Upper lobe of right lung (tissue), 1 donor: Measurements from ENCODE around the gene SELENBP1. TPM values are rescaled to one million over a fixed set of nuclear protein-coding genes. Genes with fewer than 3 reads are reported as not detected.
"Not testable (repeated sequence)": the region's sequence is repeated elsewhere in the genome, so short reads cannot be mapped to it uniquely, and the experiment has no call there.

Experiments used
- ATAC-seq: fragments of 200-7000 bp; cut with Tn5 transposase; one replicate; pipeline ENCODE4 v1.9.1; 2020; ENCODE audit warnings: mild to moderate bottlenecking, moderate library complexity
- DNase-seq: peaks from one replicate; pipeline ENCODE4 v3.0.0-alpha.2; 2020
- H3K27ac ChIP-seq: fragments of 200-600 bp; one replicate; pipeline ENCODE4 v1.8.0; 2022
- H3K27me3 ChIP-seq: fragments of 200-600 bp; one replicate; pipeline ENCODE4 v1.8.0; 2022; ENCODE audit warnings: mild to moderate bottlenecking
- H3K36me3 ChIP-seq: fragments of 200-600 bp; one replicate; pipeline ENCODE4 v1.8.0; 2022
- H3K4me1 ChIP-seq: fragments of 200-600 bp; one replicate; pipeline ENCODE4 v1.8.0; 2022
- H3K4me3 ChIP-seq: fragments of 200-600 bp; one replicate; pipeline ENCODE4 v1.8.0; 2022; ENCODE audit warnings: mild to moderate bottlenecking
- H3K9me3 ChIP-seq: fragments of 200-600 bp; one replicate; pipeline ENCODE4 v1.8.0; 2022
- CTCF ChIP-seq: fragments of 200-600 bp; IDR thresholded peaks from one replicate; pipeline ENCODE4 v1.8.0; 2022; ENCODE audit warnings: antibody characterized with exemption
- intact Hi-C: fragments of 100-400 bp; cut with DNase I; formaldehyde crosslinking; loops from one replicate; pipeline ENCODE4 v1.11.0; 2022
- total RNA-seq: library from RNA; stranded (reverse); fragmentation: NEBNext Ultra II Directional; extraction: Animal tissue kit (Norgen Biotek cat#: 25700); gene quantifications from one replicate; pipeline ENCODE4 v1.2.1, GENCODE V29; 2021
- donor health status: DM: no; HTN: yes; CAD: no; lungs with severe emphysema.

SELENBP1 gene
- total RNA-seq, 1 donor from 2014 or later: 321 TPM

GRCh38 chr1:151401860-151402259, 29.4 kb upstream of the SELENBP1 start:
- Histone ChIP-seq H3K27ac (no peak overlapping the region), H3K36me3 (peaks cover 66% of the 10 kb centered on the region), H3K9me3 (no peaks in the 10 kb centered on the region), H3K27me3 (no peaks in the 10 kb centered on the region), H3K4me3 (no peak overlapping the region), H3K4me1 (peaks cover 10% of the 10 kb centered on the region)
- DNase-seq: no peak
- no peak for TF ChIP-seq CTCF
- intact Hi-C loops: no loop called here
- no peak for ATAC-seq

GRCh38 chr1:151401125-151401788, 28.8 kb upstream of the SELENBP1 start:
- peaks cover 60% of the 10 kb centered on the region for H3K36me3 ChIP-seq
- H3K27me3 ChIP-seq: no peaks in the 10 kb centered on the region
- H3K27ac ChIP-seq: no peak overlapping the region
- H3K4me3 ChIP-seq: no peak overlapping the region
- ATAC-seq (no peak), DNase-seq (no peak)
- intact Hi-C loops: no loop called here
- no peak for TF ChIP-seq CTCF
- peaks cover 10% of the 10 kb centered on the region for H3K4me1 ChIP-seq
- H3K9me3 ChIP-seq: no peaks in the 10 kb centered on the region

- no peaks in the 10 kb centered on the region for H3K27me3 ChIP-seq
- H3K4me1 ChIP-seq: peaks cover 10% of the 10 kb centered on the region
- H3K27ac ChIP-seq: peak within 1 kb of the TSS; percentile 95
- DNase-seq (peak; percentile 80), ATAC-seq (peak; percentile 96)
- peaks cover 42% of the 10 kb centered on the region for H3K36me3 ChIP-seq
- H3K4me3 ChIP-seq: peak within 1 kb of the TSS; percentile 84
- no peaks in the 10 kb centered on the region for H3K9me3 ChIP-seq
- intact Hi-C loops: no loop called here
- peak; percentile 36 for TF ChIP-seq CTCF
Measured at GRCh38 chr1:151399324-151400171, 27.0 kb upstream of the SELENBP1 start, which contains the start of gene PSMB4. Gene PSMB4 (plus strand): TSS chr1:151399573. CDS start chr1:151399588, 15 bp downstream.

- Histone ChIP-seq H3K36me3 (peaks cover 11% of the 10 kb centered on the region), H3K4me1 (peaks cover 10% of the 10 kb centered on the region)
- H3K9me3 ChIP-seq, ATAC-seq, H3K27me3 ChIP-seq, H3K4me3 ChIP-seq, intact Hi-C loops, DNase-seq, H3K27ac ChIP-seq: not testable (repeated sequence)
Measured at GRCh38 chr1:151396265-151396664, 23.8 kb upstream of the SELENBP1 start.

GRCh38 chr1:151393583-151393982, 21.1 kb upstream of the SELENBP1 start:
- Histone ChIP-seq H3K36me3 (no peaks in the 10 kb centered on the region), H3K4me1 (no peaks in the 10 kb centered on the region), H3K27me3 (no peaks in the 10 kb centered on the region), H3K9me3 (no peaks in the 10 kb centered on the region), H3K27ac (no peak overlapping the region), H3K4me3 (no peak overlapping the region)
- intact Hi-C loops: no loop called here
- ATAC-seq (no peak), DNase-seq (no peak)
- TF ChIP-seq CTCF: no peak

- intact Hi-C loops: no loop called here
- ATAC-seq (no peak), DNase-seq (no peak)
- TF ChIP-seq CTCF: no peak
- H3K27ac ChIP-seq: no peak overlapping the region
- no peaks in the 10 kb centered on the region for H3K27me3 ChIP-seq
- no peaks in the 10 kb centered on the region for H3K9me3 ChIP-seq
- no peaks in the 10 kb centered on the region for H3K4me1 ChIP-seq
- H3K36me3 ChIP-seq: no peaks in the 10 kb centered on the region
- H3K4me3 ChIP-seq: no peak overlapping the region
Measured at GRCh38 chr1:151391079-151391563, 18.6 kb upstream of the SELENBP1 start.

GRCh38 chr1:151390221-151391078, 17.9 kb upstream of the SELENBP1 start:
- ATAC-seq, intact Hi-C loops, H3K27ac ChIP-seq, H3K4me1 ChIP-seq, H3K4me3 ChIP-seq, H3K9me3 ChIP-seq, H3K36me3 ChIP-seq, H3K27me3 ChIP-seq, DNase-seq: not testable (repeated sequence)
